Stimulated activated naive CD4-positive, alpha-beta T cell (primary cell): Measurements from ENCODE around the gene PRKAR1B.

Experiments
- DNase-seq, 6 experiments: peaks; one replicate each; lab custom pipeline; 2025; lab: John Stamatoyannopoulos, UW

Gene PRKAR1B

GRCh38 chr7:540997-541396, 186.1 kb downstream of the PRKAR1B start:
- no peak for DNase-seq

GRCh38 chr7:540579-540978, 186.5 kb downstream of the PRKAR1B start:
- DNase-seq: no peak

GRCh38 chr7:539731-540411, 187.2 kb downstream of the PRKAR1B start:
- no peak for DNase-seq

DNA sequence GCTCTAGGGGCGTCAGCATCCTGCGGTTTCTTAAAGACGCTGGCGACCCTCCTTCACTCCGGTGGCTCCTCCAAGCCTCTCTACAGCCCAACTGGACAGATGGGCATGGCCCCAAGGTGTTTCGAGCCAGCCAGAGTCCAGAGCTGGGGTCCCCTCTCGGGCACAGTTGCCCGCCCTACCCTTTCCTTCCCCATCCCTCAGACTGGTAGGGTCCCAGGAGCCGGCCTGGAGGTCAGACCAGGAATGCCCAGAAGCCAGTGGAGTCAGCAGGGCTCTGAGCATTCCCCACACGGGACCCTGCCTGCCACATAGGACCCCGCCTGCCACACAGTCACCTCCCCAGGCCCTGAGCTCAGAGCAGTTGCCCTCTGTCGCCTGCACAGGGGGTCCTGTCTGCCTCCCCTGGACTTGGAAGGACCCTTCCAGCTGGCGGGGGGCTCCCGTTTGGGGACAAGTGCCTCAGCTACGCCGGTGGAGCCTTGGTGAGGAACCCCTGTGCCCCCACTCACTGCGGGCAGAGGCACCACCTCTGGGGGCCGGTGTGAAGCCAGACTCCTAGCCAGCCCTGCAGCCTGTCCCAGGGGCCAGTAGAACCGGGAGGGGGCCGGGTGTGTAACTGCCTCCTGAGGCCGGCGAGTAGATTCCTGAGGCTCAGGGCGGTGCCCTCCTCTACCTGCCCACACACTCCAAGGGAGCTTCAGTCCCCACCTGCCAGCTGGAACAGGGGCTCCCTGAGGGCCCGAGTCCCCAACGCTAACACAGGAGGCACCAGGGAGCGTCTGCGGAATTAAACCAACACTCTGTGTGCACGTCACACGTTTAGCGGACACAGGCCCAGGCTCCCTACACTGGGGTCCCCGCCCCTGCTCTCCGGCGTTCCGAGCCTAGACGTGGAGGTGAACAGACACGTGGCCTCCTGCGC, 188.1 kb downstream of the PRKAR1B start:
- DNase-seq: no peak

DNA sequence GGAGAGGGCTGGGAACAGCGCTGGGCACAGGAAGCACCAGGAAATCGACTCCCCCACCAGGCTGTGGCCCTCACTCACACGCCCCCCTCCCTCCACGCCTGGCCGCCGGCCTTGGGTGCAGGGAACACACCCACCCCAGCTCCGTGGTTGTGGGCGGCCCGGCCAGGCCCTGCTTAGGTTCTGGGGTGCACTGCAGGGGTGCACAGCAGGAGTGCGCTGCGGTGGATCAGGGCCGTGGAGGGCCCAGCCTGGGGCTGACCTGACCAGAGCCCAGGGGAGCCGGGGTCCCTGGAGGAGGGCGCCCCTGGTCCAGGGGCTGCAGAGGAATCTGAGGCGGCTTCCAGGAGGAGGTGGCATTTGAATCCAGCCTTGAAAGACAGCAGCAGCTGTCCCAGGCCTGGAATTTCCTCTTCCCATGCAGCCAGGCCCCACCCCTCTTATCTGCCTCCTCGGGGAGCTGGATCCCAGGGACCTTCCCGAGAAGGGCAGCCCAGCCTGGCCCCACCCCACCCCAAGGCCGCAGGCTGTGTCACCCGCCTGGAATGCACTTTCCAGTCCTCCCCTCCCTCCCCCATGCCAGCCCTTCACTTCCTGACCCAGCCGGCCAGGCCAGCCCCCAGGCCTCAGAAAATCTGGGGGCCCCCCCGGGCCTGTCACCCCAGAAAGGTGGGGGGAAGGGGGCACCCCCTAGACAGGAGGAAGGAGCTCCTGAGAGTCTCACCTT, 189.0 kb downstream of the PRKAR1B start:
- DNase-seq: no peak

DNA sequence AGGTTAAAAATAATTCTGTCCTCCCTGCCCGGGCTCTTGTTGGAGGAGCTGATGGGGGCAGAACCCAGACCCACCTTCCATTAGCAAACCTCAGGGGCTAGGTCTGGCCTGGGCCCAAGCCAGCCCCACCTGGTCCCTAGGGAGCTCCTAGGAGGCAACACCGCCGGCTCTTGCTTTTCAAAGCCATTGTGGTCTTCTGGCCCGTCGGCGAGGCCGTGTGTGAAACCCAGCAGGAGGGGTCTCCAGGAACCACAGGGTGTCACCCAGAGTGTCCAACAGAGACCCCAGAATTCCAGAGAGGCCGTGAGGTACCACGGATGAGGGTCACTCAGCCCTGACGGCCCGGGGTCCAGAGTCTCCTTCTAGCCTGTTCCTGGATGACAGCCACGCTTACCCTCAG, 190.8 kb downstream of the PRKAR1B start:
- no peak for DNase-seq

DNA sequence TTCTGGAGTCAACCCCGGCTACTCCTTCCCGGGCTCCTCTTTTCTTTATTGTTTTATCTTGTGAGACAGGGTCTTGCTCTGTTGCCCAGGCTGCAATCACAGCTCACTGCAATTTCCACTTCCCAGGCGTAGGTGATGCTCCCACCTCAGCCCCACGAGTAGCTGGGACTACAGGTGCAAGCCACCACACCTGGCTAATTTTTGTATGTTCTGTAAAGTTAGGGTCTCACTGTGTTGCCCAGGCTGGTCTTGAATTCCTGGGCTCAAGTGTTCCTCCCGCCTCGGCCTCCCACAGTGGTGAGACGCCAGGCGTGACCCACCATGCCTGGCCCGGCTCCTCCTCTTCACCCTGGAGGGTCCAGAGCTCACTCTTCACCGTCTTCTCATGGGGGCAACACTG, 192.1 kb downstream of the PRKAR1B start:
- DNase-seq: no peak

GRCh38 chr7:534075-534474, 193.0 kb downstream of the PRKAR1B start:
- DNase-seq: no peak

DNA sequence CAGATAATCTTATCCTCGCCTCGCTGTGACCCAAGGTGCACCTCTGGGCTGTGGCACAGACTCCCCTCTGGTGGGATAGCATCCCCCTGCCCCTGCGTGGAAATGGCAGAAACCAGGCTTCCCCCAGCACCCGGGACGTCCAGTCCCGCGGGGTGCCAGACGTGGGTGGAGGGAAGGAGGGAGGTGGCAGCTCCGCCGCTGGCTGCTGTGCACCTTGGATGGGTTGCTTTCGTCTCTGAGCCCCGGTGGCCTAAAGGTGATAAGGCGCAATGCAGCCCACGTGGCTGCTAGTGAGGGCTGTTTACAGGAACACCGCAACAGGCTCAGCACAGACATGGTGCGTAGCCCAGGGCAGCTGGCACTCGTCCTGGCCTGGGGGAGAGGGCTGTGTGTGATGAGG, 193.8 kb downstream of the PRKAR1B start:
- DNase-seq: no peak

DNA sequence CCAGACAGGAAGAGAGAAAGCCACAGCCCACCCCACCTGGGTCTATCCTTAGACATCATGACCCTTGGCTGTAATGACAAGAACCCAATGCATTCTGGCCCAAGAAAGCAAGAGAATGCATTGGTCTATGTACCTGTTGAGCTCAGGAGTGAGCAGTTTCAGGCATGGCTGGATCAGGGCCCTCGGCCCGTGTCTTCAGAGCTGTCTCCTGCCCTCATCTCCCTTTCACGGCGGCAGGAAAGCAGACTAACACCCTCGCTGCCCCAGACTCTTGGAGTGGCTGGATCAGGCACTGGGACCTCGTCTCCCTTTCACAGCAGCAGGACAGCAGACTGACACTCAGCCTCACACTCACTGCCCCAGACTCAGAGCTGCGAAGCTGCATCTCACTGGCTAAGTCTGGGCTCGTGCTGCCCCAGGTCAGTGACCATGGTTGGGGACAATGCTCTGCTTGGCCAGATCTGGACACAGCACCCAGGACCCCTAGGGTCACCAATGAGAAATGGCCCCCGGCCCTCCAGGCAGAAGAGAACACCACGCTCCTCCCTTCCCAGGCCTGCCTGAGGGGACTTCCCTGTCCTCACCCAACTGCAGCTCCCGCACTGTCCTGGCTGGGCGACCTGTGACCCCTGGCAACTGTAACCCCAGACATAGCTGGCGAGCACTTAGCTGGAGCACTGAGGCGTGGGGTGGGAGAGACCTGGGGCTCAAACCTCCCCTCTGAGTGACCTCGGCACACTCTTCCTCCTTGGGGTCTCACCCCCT, 194.5 kb downstream of the PRKAR1B start:
- DNase-seq: no peak

- no peak for DNase-seq
These were observed 195.3 kb downstream of the PRKAR1B start for GRCh38 chr7:531777-532176.

DNA sequence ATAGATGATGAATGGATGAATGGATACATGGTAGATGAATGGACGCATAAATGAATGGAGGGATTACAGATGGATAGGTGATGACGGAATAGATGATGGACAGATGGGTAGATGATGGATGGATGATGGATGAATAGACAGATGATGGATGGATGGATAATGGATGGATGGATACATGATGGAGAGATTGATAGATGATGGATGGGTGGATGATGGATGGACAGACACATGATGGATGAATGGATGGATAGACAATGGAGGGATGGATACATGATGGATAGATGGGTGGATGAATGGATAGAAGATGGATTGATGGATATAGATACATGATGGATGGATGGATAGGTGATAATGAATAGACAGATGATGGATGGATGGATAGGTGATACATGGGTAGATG, 198.6 kb downstream of the PRKAR1B start:
- no peak for DNase-seq

GRCh38 chr7:527723-528122, 199.4 kb downstream of the PRKAR1B start:
- DNase-seq: no peak

DNA sequence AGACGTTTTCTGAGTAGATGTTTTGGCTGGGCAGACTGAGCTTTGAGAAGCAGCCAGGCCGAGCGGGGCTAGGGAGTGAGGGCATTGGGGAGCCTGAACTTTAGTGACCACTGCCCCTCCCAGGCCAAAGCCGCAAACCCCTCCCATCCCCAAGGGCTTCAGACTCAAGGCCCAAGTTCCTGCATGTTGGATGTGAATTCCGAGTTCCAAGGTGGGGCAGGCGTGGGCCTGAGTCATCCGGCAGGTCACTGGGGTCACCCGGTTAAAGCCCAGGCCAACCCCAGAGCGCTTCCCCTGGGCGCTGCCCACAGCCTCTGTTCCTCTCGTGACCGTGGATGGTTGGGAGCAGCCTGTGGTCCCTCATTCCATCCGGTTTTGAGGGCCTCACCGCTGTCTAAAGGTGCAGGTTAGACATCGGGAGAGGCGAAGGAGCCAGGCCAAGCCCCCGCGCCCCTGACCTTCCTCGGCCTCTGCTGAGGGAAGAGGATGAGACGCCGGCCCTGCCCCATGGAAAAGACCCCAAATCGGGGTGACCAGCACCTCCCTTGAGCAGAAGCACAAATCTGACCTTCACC, 200.5 kb downstream of the PRKAR1B start:
- no peak for DNase-seq

- no peak for DNase-seq
These were observed 201.3 kb downstream of the PRKAR1B start for GRCh38 chr7:525740-526139.

DNA sequence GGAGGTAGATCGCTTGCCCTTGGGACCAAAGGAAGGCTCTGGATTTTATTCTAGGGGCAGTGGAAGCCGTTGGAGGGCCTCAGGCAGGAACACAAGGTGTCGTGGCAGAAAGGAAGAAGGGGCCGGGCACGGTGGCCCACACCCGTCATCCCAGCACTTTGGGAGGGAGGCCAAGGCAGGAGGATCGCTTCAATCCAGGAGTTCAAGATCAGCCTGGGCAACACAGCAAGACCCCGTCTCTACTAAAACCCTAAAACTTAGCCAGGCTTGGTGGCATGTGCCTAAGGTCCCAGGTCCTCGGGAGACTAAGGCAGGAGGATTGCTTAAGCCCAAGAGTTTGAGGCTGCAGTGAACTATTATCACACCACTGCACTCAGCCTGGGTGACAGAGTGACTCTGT, 202.3 kb downstream of the PRKAR1B start:
- DNase-seq: no peak

GRCh38 chr7:523347-524336, 203.4 kb downstream of the PRKAR1B start:
- no peak for DNase-seq

DNA sequence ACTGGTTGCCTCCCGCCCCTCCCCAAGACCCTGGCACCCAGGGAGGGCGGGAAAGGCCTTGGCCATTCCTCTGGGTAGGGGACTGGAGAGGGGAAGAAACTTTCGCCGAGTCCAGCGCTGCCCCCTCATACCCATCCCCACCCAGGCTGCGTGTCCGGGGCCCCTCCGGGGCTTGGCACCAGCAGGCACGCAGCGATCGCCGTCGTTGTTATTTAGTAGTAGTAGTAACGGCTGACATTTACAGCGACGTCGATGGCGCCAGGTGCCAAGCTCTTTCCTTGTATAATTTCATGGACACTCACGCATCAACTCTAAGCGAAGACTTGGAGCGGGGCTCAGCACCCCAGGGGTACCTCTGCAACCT, 204.1 kb downstream of the PRKAR1B start:
- DNase-seq: no peak

GRCh38 chr7:522071-522950, 204.8 kb downstream of the PRKAR1B start:
- peak in 3 of 6 experiments; percentile 12 to 27 (median 13) for DNase-seq
